ENCODE results near the gene NEUROD4. TPM values are rescaled to one million over a fixed set of nuclear protein-coding genes. Genes with fewer than 3 reads are reported as not detected.

The NEUROD4 gene
- total RNA-seq, 2 experiments from 2014 or later, result not detected

DNA sequence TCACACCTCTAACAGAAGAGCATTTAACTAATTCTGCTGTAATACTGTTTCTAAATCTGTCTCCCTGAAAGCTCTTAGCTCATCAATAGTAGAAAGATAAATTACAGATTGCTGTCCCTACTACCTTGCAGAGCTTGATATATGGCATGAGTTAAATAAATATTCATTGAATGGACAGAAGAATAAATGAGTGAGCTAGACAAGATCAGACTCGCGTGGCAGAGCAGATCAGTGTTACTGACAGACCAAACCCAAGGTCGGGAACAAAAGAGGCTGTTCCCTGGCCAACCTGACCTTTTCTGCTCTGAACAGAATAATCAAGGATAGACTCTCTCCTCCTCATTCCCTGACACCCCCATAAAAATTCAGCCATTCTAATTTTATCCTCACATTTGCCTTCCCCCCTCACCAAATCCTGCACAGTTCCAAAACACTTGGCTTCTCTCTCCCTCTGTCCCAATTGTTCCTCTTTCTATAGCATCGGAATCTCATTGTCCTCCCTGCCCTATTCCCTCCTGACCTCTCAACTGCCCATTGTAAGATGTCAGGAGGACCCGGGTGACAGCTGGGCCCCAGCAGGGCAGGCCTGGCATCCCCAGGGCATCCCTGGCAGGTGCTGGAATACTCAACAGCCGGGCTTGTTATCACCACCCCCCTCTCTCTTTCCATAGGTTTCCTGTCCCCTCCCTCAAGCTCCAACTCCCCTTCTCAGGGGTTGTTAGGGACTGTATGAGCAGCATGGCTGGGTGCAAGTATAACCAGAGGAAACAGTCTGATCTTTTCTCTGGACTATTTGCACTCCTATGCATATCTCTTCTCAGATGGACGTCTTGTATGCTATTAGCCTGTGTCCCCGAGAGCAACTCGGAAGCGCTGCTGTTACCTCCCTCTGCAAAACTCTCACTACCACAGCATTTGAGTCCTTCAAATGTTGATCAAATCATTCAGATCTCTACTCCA, 19.9 kb downstream of the NEUROD4 start:
- no peak for ATAC-seq
- H3K36me3 Mint-ChIP-seq (ENCODE audit: low read depth), result no peaks in the 10 kb centered on the region
- CTCF ChIA-PET, result interaction anchor here (1.2 to 1.8 kb wide), 4 partner anchors 11 to 33 kb away, joined by 4 to 7 read pairs (median 4); no protein-coding TSS in a partner anchor
- peaks cover 28% of the 10 kb centered on the region for H3K4me1 Mint-ChIP-seq (ENCODE audit: low read depth)
- no peak overlapping the region for H3K4me3 Mint-ChIP-seq
- no peak overlapping the region for H3K27ac Mint-ChIP-seq
- no peaks in the 10 kb centered on the region for H3K9me3 Mint-ChIP-seq (ENCODE audit: insufficient read depth)
- H3K27me3 Mint-ChIP-seq (ENCODE audit: low read depth), result peaks cover 2% of the 10 kb centered on the region
- no peak for DNase-seq
- POLR2A ChIA-PET, result no interaction called here

GRCh38 chr12:55041345-55042055, 21.7 kb downstream of the NEUROD4 start:
- no peak overlapping the region for H3K4me3 Mint-ChIP-seq
- no peak overlapping the region for H3K27ac Mint-ChIP-seq
- no peak for DNase-seq
- H3K27me3 Mint-ChIP-seq (ENCODE audit: low read depth), result peaks cover 2% of the 10 kb centered on the region
- H3K36me3 Mint-ChIP-seq (ENCODE audit: low read depth), result no peaks in the 10 kb centered on the region
- CTCF ChIA-PET, result interaction anchor here (1.1 to 3.1 kb wide), 2 partner anchors 27 to 48 kb away, joined by 4 to 14 read pairs; no protein-coding TSS in a partner anchor
- peaks cover 13% of the 10 kb centered on the region for H3K4me1 Mint-ChIP-seq (ENCODE audit: low read depth)
- ATAC-seq, result no peak
- POLR2A ChIA-PET, result no interaction called here
- H3K9me3 Mint-ChIP-seq (ENCODE audit: insufficient read depth), result no peaks in the 10 kb centered on the region

DNA sequence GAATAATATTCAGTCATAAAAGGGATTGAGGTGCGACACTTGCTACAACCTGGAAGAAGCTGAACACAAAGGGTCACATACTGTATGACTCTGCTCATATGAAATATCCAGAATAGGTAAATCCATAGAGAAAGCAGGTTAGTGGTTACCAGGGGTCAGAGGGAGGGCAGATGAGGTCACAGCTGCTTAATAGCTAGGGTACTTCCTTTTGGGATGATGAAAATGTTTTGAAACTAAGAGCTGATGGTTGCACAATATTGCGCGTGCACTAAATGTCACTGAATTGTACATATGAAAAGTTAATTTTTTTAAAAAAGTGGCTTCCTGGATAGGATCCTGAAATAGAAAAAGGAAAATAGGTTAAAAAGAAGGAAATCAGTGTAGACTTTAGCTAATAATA, 23.8 kb downstream of the NEUROD4 start:
- H3K4me3 Mint-ChIP-seq, result no peak overlapping the region
- H3K27ac Mint-ChIP-seq, result no peak overlapping the region
- ChIA-PET CTCF (interaction anchor here (1.0 to 3.1 kb wide), 3 partner anchors 10 to 28 kb away, joined by 3 to 14 read pairs (median 8); no protein-coding TSS in a partner anchor), POLR2A (no interaction called here)
- no peaks in the 10 kb centered on the region for H3K36me3 Mint-ChIP-seq (ENCODE audit: low read depth)
- H3K4me1 Mint-ChIP-seq (ENCODE audit: low read depth), result no peaks in the 10 kb centered on the region
- H3K27me3 Mint-ChIP-seq (ENCODE audit: low read depth), result peaks cover 2% of the 10 kb centered on the region
- no peaks in the 10 kb centered on the region for H3K9me3 Mint-ChIP-seq (ENCODE audit: insufficient read depth)
- ATAC-seq, result no peak
- DNase-seq, result no peak

GRCh38 chr12:55044135-55044534, 24.4 kb downstream of the NEUROD4 start:
- DNase-seq (no peak), ATAC-seq (no peak)
- Mint-ChIP-seq H3K9me3 (ENCODE audit: insufficient read depth) (no peaks in the 10 kb centered on the region), H3K27ac (no peak overlapping the region), H3K4me3 (no peak overlapping the region), H3K4me1 (ENCODE audit: low read depth) (no peaks in the 10 kb centered on the region), H3K36me3 (ENCODE audit: low read depth) (no peaks in the 10 kb centered on the region), H3K27me3 (ENCODE audit: low read depth) (peaks cover 2% of the 10 kb centered on the region)
- POLR2A ChIA-PET, result no interaction called here
- CTCF ChIA-PET, result interaction anchor here (1.2 to 3.1 kb wide), 4 partner anchors 24 to 86 kb away, joined by 3 to 14 read pairs (median 8); no protein-coding TSS in a partner anchor

DNA sequence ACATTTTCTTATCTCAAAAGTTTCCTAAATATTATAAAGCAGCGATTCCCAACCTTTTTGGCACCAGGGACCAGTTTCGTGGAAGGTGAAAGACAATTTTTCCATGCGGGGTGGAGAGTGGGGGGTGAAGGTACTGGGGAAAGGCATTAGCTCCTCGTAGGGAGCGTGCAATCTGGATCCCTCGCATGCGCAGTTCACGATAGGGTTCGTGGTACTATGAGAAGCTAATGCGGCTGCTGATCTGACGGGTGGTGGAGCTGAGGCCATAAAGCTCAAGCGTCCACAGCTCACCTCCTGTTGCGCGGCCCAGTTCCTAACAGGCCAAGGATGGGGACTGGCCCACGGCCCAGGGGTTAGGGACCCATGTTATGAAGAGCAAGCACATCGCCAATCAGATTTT, 29.9 kb downstream of the NEUROD4 start:
- POLR2A ChIA-PET, result no interaction called here

DNA sequence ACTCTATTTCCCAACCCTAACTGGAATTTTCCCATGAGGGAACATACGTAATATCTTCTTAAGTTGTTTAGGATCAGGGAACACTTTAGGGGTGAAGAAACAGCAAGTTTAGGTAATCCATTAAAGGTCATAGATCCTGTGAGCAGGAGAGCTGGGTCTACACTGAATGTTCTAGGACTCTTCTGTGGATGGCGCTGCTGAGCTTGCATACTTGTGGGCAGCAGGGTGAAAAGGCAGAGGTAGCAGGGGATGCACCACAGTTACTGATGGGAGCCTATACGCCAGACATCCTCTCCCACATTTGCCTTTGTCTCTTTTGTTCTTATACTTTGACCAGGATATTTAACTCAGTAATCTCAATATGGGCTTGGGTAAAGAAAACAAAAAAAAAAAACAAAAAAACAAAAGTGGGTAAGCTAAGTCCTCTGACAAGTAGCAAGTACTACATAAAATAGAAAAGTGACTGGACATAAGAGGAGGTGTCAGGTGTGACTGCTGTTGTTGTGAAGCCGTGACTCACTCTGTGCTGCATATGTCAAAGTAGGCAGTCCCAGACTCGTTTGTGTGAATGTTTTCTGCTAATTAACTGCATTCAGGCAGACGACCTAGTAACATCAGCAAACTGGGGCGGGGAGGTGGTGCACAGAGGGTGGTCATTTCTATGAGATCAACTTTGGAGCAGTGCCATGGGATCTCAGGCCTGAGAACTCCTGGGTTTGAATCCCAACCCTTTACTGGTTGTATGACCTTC, 31.6 kb downstream of the NEUROD4 start:
- Mint-ChIP-seq H3K4me1 (ENCODE audit: low read depth) (no peaks in the 10 kb centered on the region), H3K27me3 (ENCODE audit: low read depth) (peaks cover 4% of the 10 kb centered on the region), H3K9me3 (ENCODE audit: insufficient read depth) (no peaks in the 10 kb centered on the region), H3K36me3 (ENCODE audit: low read depth) (no peaks in the 10 kb centered on the region), H3K27ac (no peak overlapping the region), H3K4me3 (no peak overlapping the region)
- ChIA-PET POLR2A (no interaction called here), CTCF (interaction anchor here (0.6 to 1.0 kb wide), 2 partner anchors 21 to 58 kb away, joined by 3 to 4 read pairs; no protein-coding TSS in a partner anchor)
- no peak for DNase-seq
- no peak for ATAC-seq

More for the DNA sequence above, 29.9 kb downstream of the NEUROD4 start:
- no peaks in the 10 kb centered on the region for H3K9me3 Mint-ChIP-seq (ENCODE audit: insufficient read depth)
- no peak for ATAC-seq
- no peak for DNase-seq
- H3K27me3 Mint-ChIP-seq (ENCODE audit: low read depth), result peaks cover 4% of the 10 kb centered on the region
- CTCF ChIA-PET, result interaction anchor here (0.8 to 3.2 kb wide), 4 partner anchors 17 to 57 kb away, joined by 3 to 12 read pairs (median 6); no protein-coding TSS in a partner anchor
- no peaks in the 10 kb centered on the region for H3K4me1 Mint-ChIP-seq (ENCODE audit: low read depth)
- no peak overlapping the region for H3K27ac Mint-ChIP-seq
- H3K4me3 Mint-ChIP-seq, result no peak overlapping the region
- H3K36me3 Mint-ChIP-seq (ENCODE audit: low read depth), result no peaks in the 10 kb centered on the region

- Mint-ChIP-seq H3K9me3 (ENCODE audit: insufficient read depth) (no peaks in the 10 kb centered on the region), H3K4me3 (no peak overlapping the region), H3K36me3 (ENCODE audit: low read depth) (no peaks in the 10 kb centered on the region), H3K4me1 (ENCODE audit: low read depth) (peaks cover 5% of the 10 kb centered on the region), H3K27ac (no peak overlapping the region), H3K27me3 (ENCODE audit: low read depth) (no peaks in the 10 kb centered on the region)
- POLR2A ChIA-PET, result no interaction called here
- DNase-seq (no peak), ATAC-seq (no peak)
- CTCF ChIA-PET, result interaction anchor here (1.4 kb wide), 2 partner anchors 11 to 12 kb away, joined by 3 to 7 read pairs; no protein-coding TSS in a partner anchor
Observed at GRCh38 chr12:55057481-55057880, 37.7 kb downstream of the NEUROD4 start.

DNA sequence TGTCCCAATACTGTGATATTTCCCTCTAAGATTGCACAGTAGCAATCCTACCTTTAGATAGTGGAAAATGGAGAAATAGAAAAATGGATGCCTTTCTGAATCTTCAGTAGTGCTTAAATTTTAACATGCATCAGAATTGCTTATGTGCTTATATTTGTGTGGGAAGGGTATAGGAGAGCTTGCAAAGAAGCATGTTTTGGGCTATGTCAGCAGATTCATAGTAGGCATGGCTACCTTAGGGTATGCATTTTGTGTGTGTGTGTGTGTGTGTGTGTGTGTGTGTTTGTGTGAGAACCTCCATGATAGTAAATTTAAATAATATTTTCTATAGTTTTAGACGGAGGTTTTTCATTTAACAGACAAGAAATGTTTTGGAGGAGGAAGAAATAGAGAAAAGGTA, 38.3 kb downstream of the NEUROD4 start:
- Mint-ChIP-seq H3K4me1 (ENCODE audit: low read depth) (peaks cover 5% of the 10 kb centered on the region), H3K4me3 (no peak overlapping the region), H3K27me3 (ENCODE audit: low read depth) (no peaks in the 10 kb centered on the region), H3K9me3 (ENCODE audit: insufficient read depth) (no peaks in the 10 kb centered on the region), H3K27ac (no peak overlapping the region), H3K36me3 (ENCODE audit: low read depth) (no peaks in the 10 kb centered on the region)
- DNase-seq (no peak), ATAC-seq (no peak)
- ChIA-PET CTCF (interaction anchor here (1.1 to 1.4 kb wide), 3 partner anchors 10 to 204 kb away, joined by 3 to 7 read pairs (median 3); partner anchors contain the start of gene MUCL1), POLR2A (no interaction called here)

DNA sequence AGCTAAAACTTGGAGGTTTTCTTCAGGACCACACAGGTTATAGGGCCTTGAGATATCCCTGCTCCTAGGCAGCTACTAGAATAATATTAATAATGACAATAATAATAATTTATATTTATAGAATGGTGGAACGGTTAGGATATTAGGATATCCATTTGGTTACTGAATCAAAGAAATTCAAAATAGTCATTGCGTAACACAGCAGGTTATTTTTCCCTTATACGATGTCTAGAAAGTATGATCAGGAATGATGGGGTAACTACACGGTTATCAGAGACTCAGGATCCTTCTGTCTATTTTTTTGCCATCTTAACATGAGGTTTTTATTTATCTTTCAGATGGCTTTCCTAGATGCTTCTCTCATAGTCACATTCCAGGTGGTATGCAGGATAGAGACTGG, 39.0 kb downstream of the NEUROD4 start:
- Mint-ChIP-seq H3K27ac (no peak overlapping the region), H3K36me3 (ENCODE audit: low read depth) (no peaks in the 10 kb centered on the region), H3K9me3 (ENCODE audit: insufficient read depth) (no peaks in the 10 kb centered on the region), H3K27me3 (ENCODE audit: low read depth) (no peaks in the 10 kb centered on the region), H3K4me3 (no peak overlapping the region), H3K4me1 (ENCODE audit: low read depth) (peaks cover 5% of the 10 kb centered on the region)
- POLR2A ChIA-PET, result no interaction called here
- no peak for ATAC-seq
- CTCF ChIA-PET, result interaction anchor here (1.1 to 1.6 kb wide), 4 partner anchors 9 to 205 kb away, joined by 3 to 11 read pairs (median 5); partner anchors contain the start of gene MUCL1
- DNase-seq, result no peak

- CTCF ChIA-PET, result no interaction called here
- H3K4me3 Mint-ChIP-seq, result no peak overlapping the region
- no peaks in the 10 kb centered on the region for H3K36me3 Mint-ChIP-seq (ENCODE audit: low read depth)
- peaks cover 3% of the 10 kb centered on the region for H3K27me3 Mint-ChIP-seq (ENCODE audit: low read depth)
- DNase-seq (no peak), ATAC-seq (peak; percentile 30)
- no peaks in the 10 kb centered on the region for H3K9me3 Mint-ChIP-seq (ENCODE audit: insufficient read depth)
- no peak overlapping the region for H3K27ac Mint-ChIP-seq
- POLR2A ChIA-PET, result no interaction called here
- peaks cover 5% of the 10 kb centered on the region for H3K4me1 Mint-ChIP-seq (ENCODE audit: low read depth)
Observed at GRCh38 chr12:55060470-55060869, 40.7 kb downstream of the NEUROD4 start.

GRCh38 chr12:55061024-55061423, 41.2 kb downstream of the NEUROD4 start:
- Mint-ChIP-seq H3K9me3 (ENCODE audit: insufficient read depth) (no peaks in the 10 kb centered on the region), H3K27ac (no peak overlapping the region), H3K36me3 (ENCODE audit: low read depth) (no peaks in the 10 kb centered on the region), H3K27me3 (ENCODE audit: low read depth) (peaks cover 3% of the 10 kb centered on the region), H3K4me1 (ENCODE audit: low read depth) (peaks cover 5% of the 10 kb centered on the region), H3K4me3 (no peak overlapping the region)
- CTCF ChIA-PET, result interaction anchor here (1.3 to 19.7 kb wide), 2 partner anchors 9 to 60 kb away, joined by 3 to 884 read pairs; no protein-coding TSS in a partner anchor
- POLR2A ChIA-PET, result no interaction called here
- DNase-seq (no peak), ATAC-seq (no peak)
